ENCODE measurements around the gene SND1.
"Not testable (repeated sequence)": the region's sequence is repeated elsewhere in the genome, so short reads cannot be mapped to it uniquely, and the experiment has no call there.

The SND1 gene

DNA sequence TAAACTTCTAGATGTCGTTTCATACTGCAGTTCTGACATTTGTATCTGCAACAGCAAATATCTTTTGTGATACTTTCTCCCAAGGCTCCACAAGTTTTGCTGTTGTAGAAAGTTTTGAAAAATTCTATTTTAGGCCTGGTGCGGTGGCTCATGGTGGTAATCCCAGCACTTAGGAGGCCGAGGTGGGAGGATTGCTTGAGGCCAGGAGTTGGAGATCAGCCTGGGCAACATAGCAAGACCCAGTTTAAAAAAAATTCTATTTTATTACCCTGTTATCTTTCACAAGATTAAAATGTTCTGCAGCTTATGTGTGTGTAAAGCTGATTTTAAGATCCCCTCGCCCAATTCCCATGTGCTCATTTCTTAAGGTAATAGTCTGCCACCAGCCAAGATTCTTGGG, 1.4 kb downstream of the SND1 start:
- no peak for DNase-seq (ENCODE audit: low spot score)

DNA sequence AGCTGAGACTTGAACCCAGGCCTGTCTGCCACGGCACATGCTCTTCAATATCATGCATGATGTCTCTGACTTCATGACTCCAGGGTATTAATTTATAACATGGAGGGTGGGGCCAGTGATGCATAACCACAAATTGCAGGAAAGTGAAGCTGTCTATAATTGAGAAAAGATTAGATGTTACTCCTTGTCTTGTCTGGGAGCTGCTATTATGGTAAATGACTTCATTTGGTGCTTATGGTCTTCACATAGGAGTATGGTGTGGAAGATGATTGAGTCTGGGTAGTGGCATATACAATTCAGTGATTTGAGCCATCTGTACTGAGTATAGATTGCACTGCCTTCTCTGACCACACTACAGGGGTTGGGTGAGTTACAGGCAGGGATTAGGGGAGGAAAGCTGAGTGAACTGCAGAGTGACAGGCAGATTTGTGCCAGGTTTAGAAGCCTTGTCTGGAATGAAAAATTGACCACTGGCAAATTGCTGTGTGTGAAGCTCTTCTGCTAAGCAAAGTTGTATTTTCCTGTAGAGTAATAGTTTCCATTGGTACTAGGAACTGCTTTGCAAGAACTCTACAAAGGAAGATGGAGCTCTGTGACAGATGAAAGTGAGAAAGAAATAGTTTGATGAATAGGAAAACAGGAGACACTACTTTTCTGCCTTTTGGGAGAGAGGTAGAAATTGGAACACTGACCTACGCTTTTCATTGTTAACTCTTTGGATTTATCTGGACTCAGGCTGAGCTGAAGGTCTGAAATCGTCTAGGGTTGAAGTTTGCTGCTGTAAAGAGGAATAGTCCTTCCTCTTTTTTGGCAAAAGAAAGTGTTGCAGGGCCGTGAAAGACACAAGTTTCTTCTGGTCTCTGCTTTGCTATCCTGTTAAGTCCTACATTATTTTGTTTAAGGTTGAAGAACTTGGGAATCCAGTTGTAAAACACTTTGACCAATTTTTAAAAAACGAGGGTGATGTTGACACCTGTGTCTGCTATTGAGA, 2.7 kb downstream of the SND1 start:
- DNase-seq (ENCODE audit: low spot score), result no peak

- no peak for DNase-seq (ENCODE audit: low spot score)
Measured at GRCh38 chr7:127655720-127656119, 3.7 kb downstream of the SND1 start.

- DNase-seq (ENCODE audit: low spot score), result no peak
Measured at GRCh38 chr7:127657500-127657899, 5.5 kb downstream of the SND1 start.

DNA sequence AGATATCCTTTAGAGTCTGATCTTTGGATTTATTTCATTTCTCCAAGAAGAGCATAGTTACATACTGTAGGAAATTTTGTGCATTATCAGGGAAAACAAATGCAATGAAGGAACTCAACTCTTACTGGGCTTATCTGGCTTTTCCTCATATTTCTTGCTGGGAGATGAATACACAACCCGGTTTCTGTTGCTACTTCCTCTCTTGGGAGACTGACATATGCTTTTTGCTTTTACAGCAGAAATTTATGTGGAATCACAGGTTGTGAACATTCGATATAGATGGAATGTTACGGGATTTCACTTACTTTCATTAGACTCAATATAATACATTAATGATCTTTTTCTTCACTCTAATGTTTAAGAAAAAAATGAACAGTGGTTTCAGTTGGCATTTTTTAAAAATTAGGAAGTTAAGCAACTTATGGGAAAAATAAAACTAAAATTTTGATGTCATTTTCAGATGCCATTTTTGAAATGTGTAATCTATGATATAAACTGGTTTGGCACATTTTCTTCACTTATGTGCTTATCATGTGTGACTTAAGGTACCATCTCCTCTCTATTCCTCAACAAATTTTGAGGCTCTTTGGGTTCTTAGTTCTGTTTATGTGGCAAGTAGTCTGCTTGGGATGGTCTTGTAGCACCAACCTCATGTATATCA, 7.1 kb downstream of the SND1 start:
- DNase-seq (ENCODE audit: low spot score), result no peak

DNA sequence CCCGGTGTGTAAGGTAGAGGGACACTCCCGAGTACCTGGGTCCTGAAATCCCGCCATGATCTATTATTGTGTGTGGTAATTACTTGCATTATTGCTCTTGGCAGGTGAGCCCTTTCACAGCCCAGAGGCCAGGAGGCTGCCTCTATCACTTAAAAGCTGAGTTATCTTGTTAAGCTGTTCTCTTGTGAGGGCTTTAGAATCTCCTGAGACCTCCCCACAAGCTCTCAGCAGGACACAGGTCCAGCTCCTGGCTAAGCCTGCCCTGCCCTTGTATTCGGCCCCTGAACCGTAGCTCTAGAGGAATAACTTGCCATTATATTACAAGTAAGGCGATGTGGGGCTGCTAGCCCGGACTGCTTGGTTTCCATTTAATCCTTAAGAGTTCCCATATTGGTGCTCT, 13.9 kb downstream of the SND1 start:
- DNase-seq (ENCODE audit: low spot score), result no peak

GRCh38 chr7:127666602-127667001, 14.6 kb downstream of the SND1 start:
- no peak for DNase-seq (ENCODE audit: low spot score)

DNA sequence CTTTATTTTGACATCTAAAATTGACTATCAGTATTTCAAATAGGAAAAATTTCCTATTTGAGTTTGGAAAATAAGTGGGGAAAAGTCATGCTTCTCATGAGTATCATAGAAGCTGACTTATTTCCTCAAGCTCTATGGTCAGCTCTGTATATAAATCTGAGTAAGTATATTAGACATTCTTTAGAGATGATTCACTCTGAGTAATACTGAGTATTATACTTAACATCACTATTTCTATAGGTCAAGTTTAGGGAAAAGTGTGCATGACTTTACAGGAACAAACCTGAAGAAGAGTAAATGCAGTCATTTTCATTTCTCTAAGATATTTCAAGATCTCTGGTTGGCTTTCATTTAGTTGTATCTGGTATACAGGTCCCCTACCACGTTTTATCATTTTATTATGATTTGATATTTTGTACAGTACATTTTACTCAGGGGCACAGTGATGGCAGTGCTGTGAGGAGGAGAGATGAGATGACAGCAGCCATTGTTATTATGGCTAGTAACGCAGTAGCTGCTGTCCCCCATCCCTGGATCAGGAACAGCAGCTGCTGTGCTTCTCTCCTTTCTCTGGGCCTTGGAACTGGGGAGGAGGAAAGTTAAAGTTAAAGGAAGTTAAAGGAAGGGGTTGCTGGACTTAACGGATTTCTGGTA, 15.2 kb downstream of the SND1 start:
- peak; percentile 38 for DNase-seq (ENCODE audit: low spot score)

DNA sequence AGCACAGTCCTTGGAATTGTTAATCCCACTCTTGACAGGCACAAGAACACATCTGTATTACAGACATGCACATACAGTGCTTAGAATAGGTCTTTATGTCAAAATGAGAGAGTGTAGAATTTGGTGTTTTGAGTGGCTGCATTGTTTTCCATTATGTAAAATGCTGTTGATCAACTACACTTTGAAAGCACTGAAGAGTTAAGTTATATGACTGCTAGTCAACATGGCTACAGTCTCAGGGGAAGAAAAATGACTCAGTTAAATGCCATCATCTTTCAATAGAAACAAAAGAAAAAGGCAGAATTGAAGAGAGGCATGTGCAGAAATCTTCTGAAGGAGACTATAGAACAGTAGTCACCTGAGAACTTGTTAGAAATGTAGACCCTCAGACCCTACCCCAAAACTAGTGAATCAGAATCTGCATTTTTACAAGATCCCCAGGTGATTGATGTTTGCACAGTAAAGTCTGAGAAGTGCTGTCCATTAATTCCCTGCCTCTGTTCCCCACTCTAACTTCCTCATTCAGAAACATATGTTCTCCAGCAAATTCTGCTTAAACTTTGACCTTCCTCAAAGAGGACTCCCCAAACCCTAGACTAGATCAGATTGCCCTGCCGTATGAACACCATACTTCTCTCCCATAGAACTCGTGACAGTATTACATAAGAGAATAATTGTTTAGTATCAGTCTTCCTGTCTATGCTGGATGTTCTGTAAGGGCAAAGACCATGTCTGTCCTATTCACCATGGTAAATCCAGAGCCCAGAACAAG, 16.0 kb downstream of the SND1 start:
- no peak for DNase-seq (ENCODE audit: low spot score)

GRCh38 chr7:127671341-127671740, 19.3 kb downstream of the SND1 start:
- DNase-seq (ENCODE audit: low spot score), result no peak

DNA sequence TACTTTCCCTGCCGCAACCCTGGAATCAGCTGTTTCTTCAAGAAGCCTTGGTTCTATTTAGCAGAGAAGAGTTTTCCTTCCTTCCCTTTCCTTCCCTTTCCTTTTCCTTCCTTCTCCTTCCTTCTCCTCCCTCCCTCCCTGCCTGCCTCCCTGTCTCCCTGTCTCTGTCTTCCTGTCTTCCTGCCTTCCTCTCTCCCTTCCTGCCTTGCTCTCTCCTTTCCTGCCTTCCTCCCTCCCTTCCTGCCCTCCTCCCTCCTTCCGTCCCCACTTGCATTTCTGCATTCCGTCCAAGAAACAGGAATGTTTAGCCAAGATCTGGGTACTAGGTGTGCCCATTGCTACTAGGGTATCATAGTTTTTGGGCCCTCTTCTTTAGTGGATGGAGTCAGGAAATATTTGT, 21.9 kb downstream of the SND1 start:
- DNase-seq (ENCODE audit: low spot score), result no peak

DNA sequence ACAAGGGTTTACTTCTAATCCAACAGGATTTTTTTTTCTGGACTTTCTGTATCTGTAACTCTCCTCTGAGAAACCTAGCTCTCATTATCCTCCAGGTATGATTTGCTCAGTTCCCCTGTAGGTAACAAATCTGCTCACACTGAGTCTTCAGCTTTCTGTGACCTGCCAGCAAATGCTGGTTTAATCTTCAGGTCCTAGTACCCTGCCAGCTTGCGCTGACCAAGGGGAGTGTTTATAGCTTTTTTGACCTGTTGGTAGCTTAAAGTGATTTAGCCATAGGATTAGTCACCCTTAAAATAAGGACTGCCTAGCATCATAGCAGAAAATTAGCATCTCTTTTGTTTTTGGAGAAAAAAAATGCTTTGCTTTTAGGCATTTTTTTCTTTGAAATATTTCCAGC, 22.4 kb downstream of the SND1 start:
- no peak for DNase-seq (ENCODE audit: low spot score)

GRCh38 chr7:127674923-127675322, 22.9 kb downstream of the SND1 start:
- not testable (repeated sequence) for DNase-seq (ENCODE audit: low spot score)

DNA sequence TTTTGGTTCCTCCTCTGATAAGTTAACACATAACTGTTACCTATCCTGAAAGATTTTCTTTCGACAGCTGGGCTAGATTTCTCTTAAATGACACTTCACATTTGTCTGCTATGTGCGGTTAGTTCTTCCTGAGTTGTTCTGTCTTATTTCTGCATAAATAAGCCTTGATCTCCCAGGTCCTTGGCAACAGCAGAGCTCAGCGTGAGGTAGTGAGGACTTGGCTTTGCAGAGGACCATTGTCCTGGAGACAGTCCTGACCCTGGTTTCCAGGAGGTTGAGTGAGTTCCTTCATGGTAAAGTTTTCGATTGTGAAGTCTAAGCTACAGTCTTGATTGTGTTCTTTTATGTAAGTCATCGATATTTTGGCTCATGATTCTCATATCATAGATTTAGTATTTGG, 23.7 kb downstream of the SND1 start:
- no peak for DNase-seq (ENCODE audit: low spot score)

DNA sequence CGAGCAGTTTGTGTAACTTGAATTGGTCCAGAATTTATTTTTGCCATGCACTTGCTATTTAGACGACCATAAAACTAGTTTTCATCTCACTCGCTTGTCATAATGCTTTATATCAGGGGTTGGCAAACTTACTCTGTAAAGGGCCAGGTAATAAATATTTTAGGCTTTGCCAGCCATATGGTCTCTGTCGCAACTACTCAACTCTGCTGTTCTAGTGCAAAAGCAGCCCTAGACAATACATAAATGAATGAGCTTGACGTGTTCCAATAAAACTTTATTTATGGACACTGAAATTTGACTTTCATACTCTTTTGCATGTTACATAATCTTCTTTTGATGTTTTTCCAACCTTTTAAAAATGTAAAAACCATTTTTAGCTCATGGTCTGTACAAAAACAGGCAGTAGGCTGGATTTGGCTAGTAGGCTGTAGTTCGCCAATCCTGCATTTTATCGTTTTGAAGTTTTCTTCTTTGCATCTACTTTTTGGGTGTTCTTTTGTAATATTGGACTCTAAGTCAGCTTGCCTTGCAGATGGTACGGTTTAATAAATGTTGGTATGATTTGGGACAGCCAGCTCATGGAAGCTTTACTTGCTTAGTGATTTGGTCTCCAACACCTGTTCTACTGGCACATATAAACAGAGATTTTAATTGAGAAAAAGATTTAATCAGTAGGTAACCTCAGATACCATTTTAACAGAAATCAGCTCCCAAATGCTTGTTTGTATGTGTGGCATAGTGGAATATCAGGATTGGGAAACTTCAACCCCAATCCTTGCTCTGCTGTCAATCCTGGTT, 25.6 kb downstream of the SND1 start:
- DNase-seq (ENCODE audit: low spot score), result no peak

- no peak for DNase-seq (ENCODE audit: low spot score)
Measured at GRCh38 chr7:127678337-127678736, 26.3 kb downstream of the SND1 start.

DNA sequence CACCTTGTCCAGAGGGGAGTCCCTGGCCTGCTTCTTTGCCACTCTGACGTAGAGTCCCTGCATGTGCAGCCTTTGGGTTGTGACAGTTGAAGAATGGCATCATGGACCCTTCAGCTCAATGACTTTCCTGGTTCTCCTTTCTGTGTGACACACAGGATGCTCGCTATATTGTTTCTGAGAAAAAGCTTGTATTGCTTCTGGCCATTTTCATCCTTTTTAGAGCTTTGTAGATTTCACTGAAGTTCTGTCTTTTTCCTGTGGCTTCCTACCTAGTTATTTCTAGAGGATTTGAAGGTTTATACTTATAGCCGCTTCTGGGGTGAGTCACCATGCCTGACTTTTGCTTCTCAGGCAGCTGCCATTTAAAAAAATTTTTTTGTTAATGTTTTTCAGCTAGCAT, 27.0 kb downstream of the SND1 start:
- DNase-seq (ENCODE audit: low spot score), result peak; percentile 43

GRCh38 chr7:127680983-127681382, 29.0 kb downstream of the SND1 start:
- DNase-seq (ENCODE audit: low spot score), result no peak

DNA sequence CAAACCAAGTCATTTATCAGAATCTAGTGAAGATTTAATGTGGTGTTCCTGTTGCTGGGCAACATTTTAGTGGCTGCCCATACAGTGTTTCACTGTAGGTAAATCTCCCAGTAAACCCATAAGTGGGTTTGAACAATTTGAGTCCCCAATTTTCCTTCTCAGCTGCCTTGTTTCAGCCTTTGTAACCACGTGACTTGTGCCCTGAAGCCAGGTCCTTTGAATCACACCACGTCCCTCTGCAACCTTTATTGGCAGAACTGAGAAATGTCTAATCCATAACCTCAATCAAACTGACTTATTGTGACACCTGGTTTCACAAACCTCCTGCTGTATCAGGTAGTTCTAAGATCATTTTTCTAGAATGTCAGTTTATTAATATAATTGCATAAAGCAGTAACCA, 30.1 kb downstream of the SND1 start:
- no peak for DNase-seq (ENCODE audit: low spot score)

DNA sequence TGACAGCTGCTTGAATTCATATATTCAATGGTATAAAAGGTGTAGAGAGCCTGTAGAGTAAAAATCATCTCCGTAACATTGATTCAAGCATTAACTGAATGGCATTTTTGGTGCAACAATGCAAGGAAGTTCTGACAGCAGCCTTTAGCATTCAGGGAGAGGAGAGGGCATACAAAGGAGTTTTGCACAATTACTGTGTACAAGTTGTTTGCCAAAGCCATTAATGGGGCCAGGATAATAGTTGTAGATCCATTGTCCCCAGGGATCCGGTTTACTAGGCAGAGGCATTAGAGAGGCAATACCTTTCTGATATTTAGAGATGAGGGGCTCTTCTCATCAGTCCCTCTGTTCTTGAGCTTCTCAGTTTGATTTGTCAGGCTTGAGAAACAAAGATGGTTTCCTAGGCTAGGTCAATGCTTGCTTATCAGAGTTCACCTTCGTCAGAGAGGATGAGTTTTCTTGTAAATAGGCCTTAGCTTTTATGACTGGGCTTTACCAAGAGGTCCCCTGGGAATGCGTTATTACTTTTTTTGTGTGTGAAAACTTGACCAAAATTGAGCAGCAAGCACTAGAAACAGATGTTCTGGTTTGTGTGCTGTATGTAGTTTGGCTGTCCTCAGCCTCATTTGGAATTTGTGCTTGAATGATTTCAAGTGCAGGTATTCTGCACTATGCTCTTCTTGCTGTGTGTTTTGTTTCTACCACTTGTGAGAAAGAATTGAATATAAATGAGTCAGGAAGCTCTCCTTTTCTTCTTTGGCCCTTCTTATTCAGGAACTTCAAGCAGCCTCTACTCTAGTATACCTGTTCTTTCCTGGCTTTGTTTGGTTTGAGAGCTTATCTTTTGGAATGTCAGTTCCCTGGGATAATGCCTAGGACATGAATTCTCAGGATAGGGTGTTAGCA, 32.0 kb downstream of the SND1 start:
- DNase-seq (ENCODE audit: low spot score), result no peak
